Sigmoid colon (tissue), 7 donors: ENCODE results near the gene MID1. TPM values are rescaled to one million over a fixed set of nuclear protein-coding genes. Genes with fewer than 3 reads are reported as not detected.
A peak's percentile ranks its signal among the peaks of the same experiment; 100 is the strongest.

Experiments
- DNase-seq: peaks from one replicate; pipeline ENCODE4 v3.0.0-alpha.2; 2019
- H3K27ac ChIP-seq, 4 donors: fragments of 200-600 bp; sonication (generic); one replicate each; pipeline ENCODE4 v1.5.1; 2016 to 2019; ENCODE audit warnings: mild to moderate bottlenecking in 1 of 4
- H3K27me3 ChIP-seq, 3 donors: fragments of 200-600 bp; sonication (generic); one replicate each; pipeline ENCODE4 v1.5.1; 2019; ENCODE audit warnings: mild to moderate bottlenecking in 1 of 3
- H3K36me3 ChIP-seq, 4 donors: fragments of 200-600 bp; sonication (generic); one replicate each; pipeline ENCODE4 v1.5.1; 2016 to 2019
- H3K4me1 ChIP-seq, 4 donors: fragments of 200-600 bp; sonication (generic); one replicate each; pipeline ENCODE4 v1.5.1; 2017 to 2019
- H3K4me3 ChIP-seq, 4 donors: fragments of 200-600 bp; sonication (generic); one replicate each; pipeline ENCODE4 v1.5.1; 2017 to 2019; ENCODE audit warnings: mild to moderate bottlenecking in 2 of 4, moderate library complexity in 1 of 4
- H3K9me3 ChIP-seq, 4 donors: fragments of 200-600 bp in 3 of 4; sonication (generic) in 3 of 4; one replicate each; pipeline versions ENCODE4 v1.5.1 to v1.6.1; 2013 to 2019
- EP300 ChIP-seq, 4 donors: sonication (generic); formaldehyde crosslinking; IDR thresholded peaks; one replicate each; pipeline ENCODE4 v1.6.1; 2017; ENCODE audit warnings: antibody characterized with exemption in 4 of 4
- POLR2A ChIP-seq, 2 donors: fragments of 450-650 bp; IDR thresholded peaks; one replicate each; pipeline ENCODE4 v1.6.1; 2016; ENCODE audit warnings: antibody characterized with exemption in 2 of 2, mild to moderate bottlenecking in 2 of 2, moderate library complexity in 2 of 2
- POLR2AphosphoS5 ChIP-seq, 4 donors: sonication (generic); formaldehyde crosslinking; IDR thresholded peaks; one replicate each; pipeline ENCODE4 v1.6.1; 2017; ENCODE audit warnings: antibody characterized with exemption in 4 of 4
- WGBS, 2 donors: extraction: QIAGEN DNeasy Blood & Tissue Kit; methylation state at CpG; one replicate each; pipeline ENCODE4 v1.1.7; 2013; 5-methylcytosine and 5-hydroxymethylcytosine counted together
- intact Hi-C: fragments of 100-400 bp; cut with DNase I; formaldehyde crosslinking; loops from one replicate; pipeline ENCODE4 v1.15.1; 2023
- polyA plus RNA-seq, 3 donors: library from polyadenylated mRNA; stranded (reverse); fragments of 200-250 nt; gene quantifications; one replicate each; pipeline ENCODE4 v1.2.3, GENCODE V29; 2013
- total RNA-seq, 4 donors: library from RNA; depleted of rRNA; stranded (reverse); fragments of >200 nt; gene quantifications; one replicate each; pipeline ENCODE4 v1.1.0, GENCODE V29; 2016
- TF ChIP-seq, protein P1 (sequence below), 4 experiments: fragments of 450-650 bp in 3 of 4; fragments of 200-600 bp in 1 of 4; IDR thresholded peaks; one replicate each; pipeline ENCODE4 v1.5.1; 2016 to 2019; ENCODE audit warnings: antibody characterized with exemption in 4 of 4, mild to moderate bottlenecking in 3 of 4, moderate library complexity in 2 of 4
- donor health status: healthy with polysubstance abuse.
- donor health status: Bipolar disorder and iron deficiency.
- donor health status: healthy.

Gene MID1
- total and polyA plus RNA-seq, 7 donors, result 3.2 to 77.5 (median 34.6) TPM

- intact Hi-C loops, result loop anchor here (10.0 kb wide), 4 partner anchors 107 to 293 kb away; no protein-coding TSS in a partner anchor
- H3K9me3 ChIP-seq, result no peaks in the 10 kb centered on the region
- TF ChIP-seq EP300 (IDR thresholded peaks at IDR 0.05) (no peak), POLR2AphosphoS5 (IDR thresholded peaks at IDR 0.05) (no peak), POLR2A (IDR thresholded peaks at IDR 0.05) (no peak)
- TF ChIP-seq, protein P1, sequence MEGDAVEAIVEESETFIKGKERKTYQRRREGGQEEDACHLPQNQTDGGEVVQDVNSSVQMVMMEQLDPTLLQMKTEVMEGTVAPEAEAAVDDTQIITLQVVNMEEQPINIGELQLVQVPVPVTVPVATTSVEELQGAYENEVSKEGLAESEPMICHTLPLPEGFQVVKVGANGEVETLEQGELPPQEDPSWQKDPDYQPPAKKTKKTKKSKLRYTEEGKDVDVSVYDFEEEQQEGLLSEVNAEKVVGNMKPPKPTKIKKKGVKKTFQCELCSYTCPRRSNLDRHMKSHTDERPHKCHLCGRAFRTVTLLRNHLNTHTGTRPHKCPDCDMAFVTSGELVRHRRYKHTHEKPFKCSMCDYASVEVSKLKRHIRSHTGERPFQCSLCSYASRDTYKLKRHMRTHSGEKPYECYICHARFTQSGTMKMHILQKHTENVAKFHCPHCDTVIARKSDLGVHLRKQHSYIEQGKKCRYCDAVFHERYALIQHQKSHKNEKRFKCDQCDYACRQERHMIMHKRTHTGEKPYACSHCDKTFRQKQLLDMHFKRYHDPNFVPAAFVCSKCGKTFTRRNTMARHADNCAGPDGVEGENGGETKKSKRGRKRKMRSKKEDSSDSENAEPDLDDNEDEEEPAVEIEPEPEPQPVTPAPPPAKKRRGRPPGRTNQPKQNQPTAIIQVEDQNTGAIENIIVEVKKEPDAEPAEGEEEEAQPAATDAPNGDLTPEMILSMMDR (IDR thresholded peaks at IDR 0.05), result no peak
- 19 to 67% methylated on average over 10 of the region's 10 CpGs for WGBS, 2 donors
- peak overlapping the region in 3 of 4 donors; percentile 83 to 90 (median 86) for H3K27ac ChIP-seq
- H3K36me3 ChIP-seq, result no peaks in the 10 kb centered on the region
- H3K4me3 ChIP-seq, result peak overlapping the region; percentile 57 to 68 (median 61)
- H3K27me3 ChIP-seq, result no peaks in the 10 kb centered on the region
- DNase-seq, result no peak
- peaks cover 0 to 38% (median 12%) of the 10 kb centered on the region in 4 donors for H3K4me1 ChIP-seq
Measured at GRCh38 chrX:10617186-10617998, 3.0 kb downstream of the MID1 start.

- Histone ChIP-seq H3K4me1 (peaks cover 0 to 51% (median 17%) of the 10 kb centered on the region in 4 donors), H3K27me3 (no peaks in the 10 kb centered on the region), H3K27ac (peak overlapping the region in 3 of 4 donors; percentile 83 to 90 (median 86)), H3K36me3 (no peaks in the 10 kb centered on the region), H3K4me3 (peak overlapping the region in 3 of 4 donors; percentile 20 to 68 (median 61)), H3K9me3 (no peaks in the 10 kb centered on the region)
- DNase-seq, result peak; percentile 72
- WGBS, 2 donors, result 28 to 34% methylated on average over 14 of the region's 14 CpGs
- TF ChIP-seq POLR2AphosphoS5 (IDR thresholded peaks at IDR 0.05), result no peak
- TF ChIP-seq, protein P1 (IDR thresholded peaks at IDR 0.05), result peak; percentile 51 to 57 (median 56)
- intact Hi-C loops, result loop anchor here (1.0 to 10.0 kb wide), 5 partner anchors 109 to 427 kb away; no protein-coding TSS in a partner anchor
Measured at GRCh38 chrX:10615931-10616774, 4.2 kb downstream of the MID1 start.

DNA sequence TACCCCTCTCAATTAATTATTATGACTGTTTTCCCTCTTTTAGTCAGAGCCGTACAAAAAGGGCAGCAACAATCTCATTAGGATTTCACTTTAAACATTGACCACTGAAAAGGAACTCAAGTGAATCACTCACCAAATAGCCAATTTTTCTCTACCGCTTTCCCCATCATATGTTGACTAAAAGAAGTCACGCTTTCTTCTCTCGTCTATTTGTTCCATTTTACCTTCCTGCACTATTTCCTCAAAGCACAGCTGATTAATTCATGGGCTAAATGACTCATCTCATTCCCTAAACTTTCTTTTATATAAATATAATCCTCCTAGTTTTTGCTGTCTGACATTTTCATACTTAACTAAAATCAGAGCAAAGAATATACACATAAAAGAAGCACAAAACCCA is 8.2 kb downstream of the MID1 start:
- WGBS, 2 donors, result 65 to 66% methylated on average over 4 of the region's 4 CpGs
- H3K27ac ChIP-seq, result peak overlapping the region; percentile 25 to 52 (median 46)

GRCh38 chrX:10611441-10612090 is 8.8 kb downstream of the MID1 start:
- Histone ChIP-seq H3K36me3 (no peaks in the 10 kb centered on the region), H3K4me3 (no peak overlapping the region), H3K27me3 (no peaks in the 10 kb centered on the region), H3K4me1 (peaks cover 0 to 58% (median 21%) of the 10 kb centered on the region in 4 donors), H3K9me3 (no peaks in the 10 kb centered on the region), H3K27ac (peak overlapping the region; percentile 25 to 52 (median 46))
- intact Hi-C loops, result loop anchor here (10.0 kb wide), 4 partner anchors 107 to 287 kb away; no protein-coding TSS in a partner anchor
- TF ChIP-seq POLR2A (IDR thresholded peaks at IDR 0.05) (no peak), POLR2AphosphoS5 (IDR thresholded peaks at IDR 0.05) (peak in 1 of 4 donors; percentile 5)
- no peak for DNase-seq
- 35 to 56% methylated on average over 4 of the region's 4 CpGs for WGBS, 2 donors

More for the DNA sequence above, 8.2 kb downstream of the MID1 start:
- Histone ChIP-seq H3K36me3 (no peaks in the 10 kb centered on the region), H3K27me3 (no peaks in the 10 kb centered on the region), H3K9me3 (no peaks in the 10 kb centered on the region), H3K4me3 (no peak overlapping the region), H3K4me1 (peaks cover 0 to 58% (median 22%) of the 10 kb centered on the region in 4 donors)
- intact Hi-C loops, result loop anchor here (10.0 kb wide), 4 partner anchors 107 to 287 kb away; no protein-coding TSS in a partner anchor
- no peak for TF ChIP-seq EP300 (IDR thresholded peaks at IDR 0.05)
- TF ChIP-seq POLR2AphosphoS5 (IDR thresholded peaks at IDR 0.05), result peak in 1 of 4 donors; percentile 24
- TF ChIP-seq POLR2A (IDR thresholded peaks at IDR 0.05), result no peak
- TF ChIP-seq, protein P1 (IDR thresholded peaks at IDR 0.05), result no peak
- no peak for DNase-seq
